ENCODE data around the gene ZNF436.
"Not testable (repeated sequence)": the region's sequence is repeated elsewhere in the genome, so short reads cannot be mapped to it uniquely, and the experiment has no call there.

ZNF436 gene

DNA sequence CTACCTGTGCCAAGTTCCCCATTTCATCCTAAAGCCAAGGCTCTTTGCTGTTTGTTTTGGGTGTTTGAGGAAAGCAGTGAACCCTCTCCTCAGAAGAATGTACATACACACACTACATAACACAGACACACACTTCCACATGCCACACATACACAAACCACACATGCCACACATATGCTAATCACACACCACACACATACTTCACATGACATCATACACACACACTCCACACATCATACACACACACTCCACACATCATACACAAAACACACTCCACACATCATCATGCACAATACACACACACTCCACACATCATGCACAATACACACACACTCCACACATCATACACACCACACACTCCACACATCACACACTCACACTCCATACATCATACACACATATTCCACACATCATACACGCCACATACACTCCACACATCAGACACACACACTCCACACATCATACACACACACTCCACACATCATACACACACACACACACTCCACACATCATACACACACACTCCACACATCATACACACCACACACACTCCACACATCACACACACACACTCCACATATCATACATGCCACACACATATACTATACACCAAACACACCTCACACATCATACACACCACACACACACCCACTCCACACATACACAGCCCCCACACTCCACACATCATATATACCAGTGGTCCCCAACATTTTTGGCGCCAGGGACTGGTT, 22.7 kb upstream of the ZNF436 start:
- no peak for DNase-seq (ENCODE audit: low read depth)

DNA sequence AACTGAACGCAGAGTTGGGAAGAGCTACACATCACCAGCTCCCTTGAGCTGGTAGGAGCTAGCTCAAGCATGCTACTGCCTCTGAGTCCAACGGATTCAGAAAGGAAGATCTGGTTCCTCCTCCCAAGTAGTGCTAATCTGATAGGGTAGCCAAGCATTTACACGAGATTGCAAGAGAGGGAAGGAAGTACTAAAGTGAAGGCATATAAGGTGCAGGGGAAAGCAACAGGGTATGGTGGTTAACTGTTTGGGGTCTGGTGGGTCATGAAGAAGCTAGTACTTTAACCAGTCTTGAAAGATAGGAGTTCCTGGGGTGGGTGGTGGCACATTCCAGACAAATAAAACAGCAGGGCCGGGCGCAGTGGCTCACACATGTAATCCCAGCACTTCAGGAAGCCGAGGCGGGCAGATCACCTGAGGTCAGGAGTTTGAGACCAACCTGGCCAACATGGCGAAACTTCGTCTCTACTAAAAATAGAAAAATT, 20.2 kb upstream of the ZNF436 start:
- DNase-seq (ENCODE audit: low read depth), result no peak

DNA sequence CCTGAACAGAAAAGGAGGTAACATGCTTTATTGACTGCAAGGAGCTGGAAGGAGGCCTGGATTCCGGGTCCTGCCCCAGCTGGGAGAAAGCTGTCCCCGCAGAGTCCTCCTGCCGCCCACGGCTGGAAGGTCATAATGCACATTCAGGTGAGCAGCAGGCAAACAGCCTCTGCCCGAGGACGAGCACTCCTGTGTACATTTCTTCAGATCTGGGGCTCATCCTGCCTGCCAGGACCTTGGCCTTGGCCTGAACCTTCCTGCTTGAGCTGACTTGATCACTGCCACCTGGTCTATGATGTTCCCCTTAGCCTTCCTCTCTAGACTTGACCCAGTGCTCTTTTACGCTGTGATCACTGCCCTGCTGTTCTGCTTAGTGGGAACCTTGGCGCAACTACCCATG, 17.9 kb upstream of the ZNF436 start:
- DNase-seq (ENCODE audit: low read depth), result no peak

DNA sequence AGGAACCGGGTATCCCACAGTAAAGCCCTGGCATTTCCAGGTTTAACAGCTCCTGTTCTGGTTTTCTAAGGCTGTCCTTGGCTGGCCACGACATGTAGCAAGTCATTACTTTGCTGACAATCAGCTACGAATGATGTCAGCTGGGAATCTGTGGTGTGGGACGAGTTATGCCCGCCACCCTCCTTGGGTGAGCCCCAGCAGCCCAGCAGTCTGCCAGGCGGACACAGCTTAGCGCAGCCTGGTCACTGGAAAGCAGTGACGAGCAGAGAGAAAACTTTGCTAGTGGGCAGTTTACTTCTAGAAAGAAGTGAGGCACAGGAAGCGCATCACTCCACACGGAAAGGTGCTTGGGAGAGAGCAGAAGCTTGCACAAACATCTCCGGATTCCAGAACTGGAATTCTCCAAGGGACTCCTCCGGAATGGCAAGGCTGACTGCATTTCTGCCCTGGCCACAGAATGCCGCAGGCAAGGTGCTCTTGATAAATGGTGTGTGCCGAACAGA, 15.5 kb upstream of the ZNF436 start:
- DNase-seq (ENCODE audit: low read depth), result no peak

DNA sequence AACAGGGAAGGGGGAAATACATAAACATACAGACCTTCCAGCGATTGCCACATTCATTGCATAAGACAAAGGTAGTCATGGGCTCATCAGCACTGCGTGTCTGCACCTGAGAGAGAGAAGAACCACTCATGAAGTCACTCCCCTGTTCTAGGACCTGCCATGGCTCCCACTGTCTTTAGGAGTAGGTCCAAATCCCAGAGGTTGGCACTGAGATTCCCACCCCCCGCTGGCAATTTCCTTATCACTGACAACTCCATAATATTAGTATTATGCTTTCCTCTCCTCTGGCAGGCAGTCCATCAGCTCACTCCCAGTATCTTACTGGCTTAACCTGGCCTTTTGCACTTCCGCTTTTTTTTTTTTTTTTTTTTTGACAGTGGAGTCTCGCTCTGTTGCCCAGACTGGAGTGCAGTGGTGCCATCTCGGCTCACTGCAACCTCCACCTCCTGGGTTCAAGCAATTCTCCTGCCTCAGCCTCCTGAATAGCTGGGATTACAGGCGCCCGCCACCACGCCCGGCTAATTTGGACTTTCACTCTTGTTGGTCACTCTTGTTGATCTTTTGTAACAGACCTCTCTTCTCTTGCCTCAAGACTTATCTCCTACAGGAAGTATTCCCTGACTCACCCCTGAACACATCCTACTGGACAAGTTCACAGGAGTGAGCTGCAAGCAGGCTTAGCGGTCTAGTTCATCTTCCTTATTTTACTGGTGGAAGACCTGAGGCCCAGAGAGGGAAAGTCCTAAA, 14.8 kb upstream of the ZNF436 start:
- DNase-seq (ENCODE audit: low read depth), result no peak

DNA sequence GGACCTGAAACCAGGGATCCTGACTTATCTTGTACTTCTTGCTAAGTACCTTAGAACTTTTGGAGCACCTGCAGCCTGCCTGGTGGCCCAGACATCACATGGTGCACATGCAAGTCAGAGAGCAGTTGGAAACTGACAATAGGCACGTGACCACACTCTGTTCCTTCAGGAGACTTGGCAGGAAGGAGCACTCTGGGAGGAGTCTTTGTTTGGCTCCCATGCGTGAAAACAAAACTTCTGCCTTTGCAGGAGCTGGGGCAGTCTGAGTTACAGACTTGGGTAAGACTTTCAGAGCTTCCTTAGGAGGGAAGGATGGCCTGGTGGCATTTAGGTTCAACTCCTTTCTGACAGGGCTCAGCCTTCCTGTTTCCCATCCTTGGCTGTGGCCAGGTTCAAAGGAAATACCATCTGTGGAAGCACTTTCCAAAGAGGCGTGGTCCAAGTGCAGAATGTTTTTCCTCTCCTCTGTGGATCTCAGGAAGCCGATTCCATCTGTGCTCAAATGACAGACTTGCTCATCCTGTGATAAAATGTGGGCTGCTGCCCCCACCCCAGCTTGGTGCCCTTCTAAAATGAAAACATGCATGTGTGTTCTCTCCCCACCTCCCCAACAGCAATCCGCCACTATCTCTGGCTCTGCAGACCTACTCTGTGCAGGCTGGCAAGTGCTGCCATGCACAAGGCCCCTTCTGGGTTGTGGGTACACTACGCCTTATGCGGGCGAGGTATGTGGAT, 14.1 kb upstream of the ZNF436 start:
- no peak for DNase-seq (ENCODE audit: low read depth)

DNA sequence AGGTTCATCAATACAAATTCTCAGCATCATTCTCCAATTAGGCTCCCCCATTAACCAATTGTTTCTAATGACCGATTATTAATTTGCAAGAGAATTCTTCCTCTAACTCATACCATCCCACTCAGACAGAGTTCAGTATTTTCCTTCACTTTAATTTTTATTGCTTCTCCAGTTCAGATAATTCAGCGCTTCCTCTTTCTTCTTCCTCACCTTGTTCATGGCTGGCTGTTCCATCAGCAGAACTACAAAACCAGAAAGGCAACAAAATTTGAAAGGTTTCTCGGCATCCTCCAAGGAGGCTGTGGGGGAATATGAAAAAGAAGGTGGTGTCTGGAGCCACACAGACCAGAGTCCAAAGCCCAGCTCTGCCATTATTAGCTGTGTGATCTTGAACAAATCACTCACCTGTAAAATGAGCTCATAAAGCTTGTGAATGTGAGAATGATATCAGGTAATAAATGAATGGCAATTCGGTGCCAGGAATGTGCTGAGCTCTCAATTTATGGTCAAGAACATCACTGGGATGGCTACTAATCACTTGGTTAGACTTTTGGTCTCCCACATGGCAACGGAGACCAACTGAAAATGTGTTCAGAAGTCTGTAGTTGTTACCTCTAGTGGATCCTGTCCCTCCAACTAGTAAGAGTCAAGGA, 11.7 kb upstream of the ZNF436 start:
- no peak for DNase-seq (ENCODE audit: low read depth)

DNA sequence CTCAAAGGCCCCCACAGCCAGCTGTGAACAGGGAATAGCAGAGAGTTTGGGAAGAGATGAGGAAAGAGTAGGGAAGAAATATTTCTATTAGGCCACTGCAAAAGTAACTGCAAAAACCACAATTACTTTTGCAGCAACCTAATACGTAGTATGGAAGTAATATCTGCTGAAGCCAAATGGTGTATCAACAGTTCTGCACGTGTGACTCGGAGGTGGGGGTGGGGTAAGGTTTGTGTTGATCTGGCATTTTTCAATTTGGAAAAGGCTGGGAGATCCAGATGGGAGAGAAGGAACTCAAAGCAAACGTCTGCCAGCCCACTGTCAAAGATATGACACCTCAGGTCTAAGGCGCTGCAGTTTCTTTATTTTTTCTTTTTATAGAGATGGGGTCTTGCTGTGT, 11.1 kb upstream of the ZNF436 start:
- DNase-seq (ENCODE audit: low read depth), result no peak

DNA sequence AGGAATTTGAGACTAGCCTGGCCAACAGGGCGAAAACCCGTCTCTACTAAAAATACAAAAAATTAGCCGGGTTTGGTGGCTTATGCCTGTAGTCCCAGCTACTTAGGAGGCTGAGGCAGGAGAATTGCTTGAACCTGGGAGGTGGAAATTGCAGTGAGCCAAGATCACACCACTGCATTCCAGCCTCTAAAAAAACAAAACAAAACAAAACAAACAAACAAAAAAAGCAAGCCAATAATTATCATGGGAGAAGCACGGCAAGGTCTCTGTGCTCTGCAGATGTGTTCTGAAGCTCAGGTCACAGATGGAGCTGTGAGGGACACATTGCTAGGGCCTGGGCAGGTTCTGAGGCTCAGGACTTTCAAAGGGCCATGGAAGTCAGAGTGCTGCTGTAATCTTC, 10.6 kb upstream of the ZNF436 start:
- not testable (repeated sequence) for DNase-seq (ENCODE audit: low read depth)

DNA sequence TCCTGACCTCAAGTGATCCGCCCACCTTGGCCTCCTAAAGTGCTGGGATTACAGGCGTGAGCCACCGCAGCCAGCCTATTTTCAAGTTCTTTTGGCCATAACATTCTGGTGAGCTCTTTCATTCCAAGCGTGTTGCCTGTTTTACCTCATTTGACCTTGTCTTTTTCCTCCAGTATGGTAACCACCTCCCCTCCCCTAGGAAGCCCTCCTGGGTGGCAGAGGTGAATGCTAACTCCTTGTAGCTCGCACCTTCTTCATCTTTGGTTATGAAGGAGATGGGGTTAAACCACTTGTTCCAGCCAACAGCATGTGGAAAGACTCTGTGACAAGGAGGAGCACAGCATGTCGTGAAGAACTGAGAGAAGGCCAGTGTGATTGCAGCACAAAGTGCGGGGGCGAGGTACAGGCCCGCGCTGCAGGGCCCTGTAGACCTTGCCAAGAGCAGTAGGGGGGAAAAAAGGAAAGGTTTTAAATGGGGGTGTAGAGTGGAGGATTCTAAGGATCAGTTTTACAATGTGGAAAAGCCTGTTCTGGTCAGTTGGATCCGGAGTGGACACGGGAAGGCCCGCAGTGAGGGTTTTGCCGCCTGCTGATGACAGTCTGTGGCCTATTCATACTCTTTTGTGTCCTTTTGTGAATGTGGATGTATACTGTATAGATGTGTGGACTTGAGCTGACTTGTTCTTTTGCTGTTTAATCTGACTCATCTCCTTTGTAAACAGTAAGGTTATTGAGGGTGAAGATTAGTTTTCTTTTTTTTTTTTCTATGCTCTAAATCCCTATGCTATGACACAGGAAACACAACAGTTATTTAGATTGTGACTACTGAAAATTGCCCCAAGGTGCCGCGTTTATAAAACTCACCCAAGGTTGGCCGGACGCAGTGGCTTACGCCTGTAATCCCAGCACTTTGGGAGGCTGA, 7.5 kb upstream of the ZNF436 start:
- no peak for DNase-seq (ENCODE audit: low read depth)

DNA sequence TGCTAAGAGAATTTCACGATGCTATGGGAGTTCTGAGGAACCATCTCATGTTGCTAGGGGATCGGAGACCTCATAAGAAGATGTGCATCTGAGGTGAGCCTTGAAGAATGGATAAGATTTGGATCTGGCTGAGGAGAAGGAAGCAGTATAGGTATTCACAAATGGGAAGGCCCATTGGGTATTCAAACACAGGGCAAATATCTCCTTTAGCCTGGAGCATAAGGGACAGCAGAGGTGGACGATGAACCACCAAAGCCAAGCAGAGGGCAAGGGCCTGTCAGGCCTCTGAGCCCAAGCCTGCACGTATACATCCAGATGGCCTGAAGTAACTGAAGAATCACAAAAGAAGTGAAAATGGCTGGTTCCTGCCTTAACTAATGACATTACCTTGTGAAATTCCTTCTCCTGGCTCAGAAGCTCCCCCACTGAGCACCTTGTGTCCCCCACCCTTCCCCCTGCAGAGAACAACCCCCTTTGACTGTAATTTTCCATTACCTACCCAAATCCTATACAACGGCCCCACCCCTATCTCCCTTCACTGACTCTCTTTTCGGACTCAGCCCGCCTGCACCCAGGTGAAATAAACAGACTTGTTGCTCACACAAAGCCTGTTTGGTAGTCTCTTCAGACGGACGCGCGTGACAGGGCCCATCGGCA, 4.6 kb upstream of the ZNF436 start:
- not testable (repeated sequence) for DNase-seq (ENCODE audit: low read depth)

DNA sequence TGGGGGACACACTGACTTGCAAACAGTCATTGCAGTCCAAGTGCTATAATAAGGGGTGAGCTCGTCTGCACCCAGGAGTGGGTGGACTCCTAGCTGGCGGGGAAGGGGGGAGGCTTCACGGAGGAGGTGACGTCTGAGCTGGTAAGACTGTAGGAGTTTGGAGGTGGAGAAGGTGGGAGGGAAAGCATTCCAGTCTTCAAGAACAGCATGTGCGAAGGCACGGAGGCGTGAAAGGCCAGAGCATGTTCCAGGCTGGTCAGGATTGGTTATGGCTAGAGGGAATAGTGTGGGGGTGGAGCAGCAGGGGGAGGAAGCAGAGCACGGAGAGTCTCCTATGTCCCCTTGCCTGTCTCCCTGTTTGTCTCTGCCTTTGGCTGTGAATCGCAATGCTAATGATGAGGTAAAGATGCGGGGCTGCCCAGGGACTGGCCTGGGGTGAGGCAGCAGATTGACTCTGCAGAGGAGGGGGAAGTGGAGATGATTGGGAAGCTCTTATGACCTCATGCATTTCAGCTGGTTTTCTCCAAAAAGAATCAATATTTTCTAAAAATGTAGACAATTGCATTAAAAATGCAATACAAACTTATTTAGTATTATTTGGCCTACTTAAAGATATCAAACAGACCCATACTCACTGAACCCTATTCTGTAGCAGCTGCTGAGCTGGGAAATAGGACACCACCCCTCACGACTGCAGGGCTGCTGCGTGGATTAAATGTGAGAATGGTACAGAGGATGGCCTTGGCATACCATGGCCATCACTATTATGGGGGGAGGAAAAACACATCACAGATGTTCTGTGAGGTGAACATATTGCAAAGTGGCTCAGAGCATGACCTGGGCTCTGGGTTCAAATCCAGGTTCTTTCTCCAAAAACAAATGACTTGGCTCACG, 2.6 kb upstream of the ZNF436 start:
- no peak for DNase-seq (ENCODE audit: low read depth)

DNA sequence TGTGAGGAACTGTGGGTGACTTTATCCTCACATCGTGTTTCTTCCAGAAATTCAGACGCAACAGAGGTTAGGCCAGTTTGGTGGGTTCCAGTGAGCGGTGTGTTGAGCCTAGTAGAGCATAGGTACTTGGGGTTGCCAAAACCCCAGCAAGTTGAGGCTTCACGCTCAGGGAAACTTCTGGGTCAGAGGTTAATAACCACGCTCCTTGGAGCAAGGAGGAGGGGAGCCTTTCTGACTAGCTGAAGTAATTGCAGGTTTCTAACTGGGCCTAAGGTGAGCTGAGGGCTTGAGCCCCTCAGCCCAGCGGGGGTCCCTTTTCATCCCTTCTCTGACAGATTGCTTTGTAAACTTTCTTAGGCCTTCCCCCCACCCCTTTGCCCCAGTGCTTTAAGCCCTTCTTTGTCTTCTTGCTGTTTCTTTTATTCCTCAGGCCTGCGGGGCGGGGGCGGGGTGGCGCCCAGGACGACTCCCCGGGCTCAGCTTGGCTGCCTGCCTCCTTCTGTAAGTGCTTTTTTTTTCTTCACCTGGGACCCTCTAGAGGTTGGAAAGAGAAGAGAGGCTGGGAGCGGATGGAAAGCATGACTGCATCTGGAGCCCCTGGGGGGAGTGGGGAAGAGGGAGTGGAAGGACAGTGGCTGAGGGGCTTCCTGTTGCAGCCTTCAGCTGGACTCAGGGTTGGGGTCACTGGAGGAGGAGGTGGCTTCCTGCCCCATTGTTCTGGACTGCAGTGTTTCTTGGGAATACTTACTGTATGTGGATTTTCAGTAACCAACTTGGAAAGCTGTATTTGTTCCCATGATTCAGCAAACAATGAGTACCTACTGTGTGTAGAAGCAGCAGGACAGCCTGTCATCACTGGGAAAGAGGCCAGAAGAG, 1.3 kb upstream of the ZNF436 start:
- DNase-seq (ENCODE audit: low read depth), result peak; percentile 37

DNA sequence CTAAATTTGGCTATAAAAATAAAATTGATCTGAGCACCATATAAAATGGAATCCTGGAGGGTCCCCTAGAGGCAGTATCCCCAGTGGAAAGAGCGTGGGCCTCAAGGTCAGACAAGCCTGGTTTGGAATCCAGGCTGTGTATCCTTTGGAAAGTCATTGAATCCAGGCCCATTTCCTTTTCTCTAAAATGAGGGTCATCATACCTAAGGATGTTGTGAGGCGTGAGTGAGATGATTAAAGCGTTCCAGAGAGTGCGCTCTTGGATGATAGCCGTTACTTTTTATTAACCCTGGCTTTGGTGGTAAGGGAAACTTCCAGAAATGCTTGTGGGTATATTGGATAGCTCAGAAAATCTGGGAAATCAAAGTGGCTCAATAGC, 683 bp upstream of the ZNF436 start:
- DNase-seq (ENCODE audit: low read depth), result no peak

DNA sequence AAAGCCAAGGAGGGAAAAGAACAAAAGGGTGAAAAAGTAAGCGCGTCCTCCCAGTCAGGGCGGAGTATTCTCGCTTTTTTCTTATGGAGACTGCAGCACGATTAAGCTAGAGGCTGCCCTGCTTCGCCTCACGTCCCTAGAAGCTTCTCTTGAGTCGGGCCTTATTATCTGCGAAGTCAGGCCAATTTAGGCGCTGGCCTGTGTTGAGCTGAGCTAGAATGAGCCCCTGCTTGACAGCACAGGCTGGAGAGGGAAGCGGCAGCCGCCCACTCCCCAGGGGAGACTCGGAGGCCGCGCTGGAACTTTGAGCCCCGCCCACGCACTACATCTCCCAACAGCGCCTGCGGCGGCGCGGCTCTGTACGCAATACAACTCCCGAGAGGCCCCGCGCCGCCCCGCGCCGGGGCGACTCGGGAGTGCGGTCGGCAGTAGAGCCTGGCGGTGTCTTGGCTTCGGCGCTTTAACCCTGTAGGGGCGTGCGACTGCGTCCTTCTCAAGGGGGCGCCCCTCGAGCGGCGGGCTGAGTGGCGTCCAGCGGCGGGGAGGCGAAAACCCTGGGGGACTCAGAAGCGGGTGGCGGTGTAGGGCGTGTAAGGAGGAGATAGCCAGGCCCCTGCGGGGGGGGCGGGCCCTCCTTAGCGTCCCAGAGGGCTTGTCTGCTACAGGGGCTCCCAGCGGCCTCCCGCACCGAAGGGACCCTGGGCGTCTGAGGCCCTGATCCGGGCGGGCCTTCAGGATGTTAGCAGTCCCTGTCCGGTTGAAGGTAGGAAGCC, 888 bp downstream of the ZNF436 start:
- peak; percentile 93 for DNase-seq (ENCODE audit: low read depth)

DNA sequence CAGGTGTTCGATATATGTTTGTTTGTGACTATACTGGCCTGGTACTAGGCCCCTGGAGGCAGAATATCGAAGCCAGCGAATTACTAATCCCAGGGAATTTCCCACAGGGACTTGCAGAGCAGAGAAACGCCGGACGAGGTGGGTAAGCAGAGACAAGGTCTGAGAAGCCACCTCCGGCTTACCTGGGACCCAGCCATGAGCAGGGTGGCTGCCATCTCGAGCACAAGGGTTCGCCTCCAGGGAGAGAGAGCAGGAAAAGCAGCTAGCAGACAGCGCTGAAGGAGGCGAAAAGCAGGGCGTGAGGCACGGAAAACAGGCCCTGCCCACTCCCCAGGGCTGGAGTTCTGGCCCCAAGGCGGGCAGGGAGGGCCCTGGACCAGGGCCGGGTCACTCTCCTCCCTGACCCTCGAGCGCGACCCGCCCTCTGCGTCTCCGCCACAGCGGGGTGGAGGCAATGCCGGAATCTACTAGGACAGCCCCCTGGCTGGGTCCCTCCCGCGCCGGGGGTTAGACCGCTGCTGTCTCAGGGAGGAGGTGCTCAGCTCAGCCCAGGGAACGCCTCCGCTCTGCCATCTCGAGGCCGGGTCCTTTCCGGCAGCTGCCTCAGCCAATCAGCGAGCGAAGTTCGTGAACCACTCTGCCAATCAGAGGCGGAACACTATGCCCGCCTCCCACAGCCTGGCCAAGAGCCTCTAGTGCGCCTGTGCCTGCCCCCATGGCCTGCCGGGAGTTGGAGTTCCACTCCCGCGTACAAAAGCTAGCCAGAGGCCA, 1.7 kb downstream of the ZNF436 start:
- peak; percentile 99 for DNase-seq (ENCODE audit: low read depth)

DNA sequence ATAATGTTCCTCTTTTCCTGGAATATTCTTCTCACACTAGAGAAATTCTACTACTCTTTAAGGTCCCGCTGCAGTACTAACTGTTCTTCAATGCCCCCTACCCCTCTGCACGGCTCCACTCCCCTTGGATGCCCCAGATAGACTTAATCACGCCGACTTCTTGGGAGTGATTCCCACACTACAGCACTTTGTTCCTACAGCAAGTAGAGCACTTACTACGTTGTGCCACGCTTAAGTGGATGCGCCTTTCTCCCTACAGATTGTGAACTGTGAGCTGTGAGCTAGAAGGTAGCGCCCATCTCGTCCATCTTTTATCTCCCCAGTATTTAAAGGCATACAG, 2.2 kb downstream of the ZNF436 start:
- no peak for DNase-seq (ENCODE audit: low read depth)

Data from CMK (cell line).